Fibroblast of lung (primary cell): ENCODE data around the gene STK32C.

Experiments
- CTCF ChIP-seq, 2 donors: IDR thresholded peaks in 1 of 2; conservative IDR thresholded peaks in 1 of 2; 1 replicate in 1 of 2; 2 replicates in 1 of 2; pipeline ENCODE4 v1.5.1; 2011 to 2012; ENCODE audit warnings: low read length in 2 of 2, control low read depth in 1 of 2, inconsistent platforms in 1 of 2, low read depth in 1 of 2, mild to moderate bottlenecking in 1 of 2
- EZH2 ChIP-seq: IDR thresholded peaks from 2 replicates; pipeline ENCODE4 v1.5.1; 2012; ENCODE audit warnings: low read length, control low read depth, mild to moderate bottlenecking; ENCODE audit errors: missing control alignments

DNA sequence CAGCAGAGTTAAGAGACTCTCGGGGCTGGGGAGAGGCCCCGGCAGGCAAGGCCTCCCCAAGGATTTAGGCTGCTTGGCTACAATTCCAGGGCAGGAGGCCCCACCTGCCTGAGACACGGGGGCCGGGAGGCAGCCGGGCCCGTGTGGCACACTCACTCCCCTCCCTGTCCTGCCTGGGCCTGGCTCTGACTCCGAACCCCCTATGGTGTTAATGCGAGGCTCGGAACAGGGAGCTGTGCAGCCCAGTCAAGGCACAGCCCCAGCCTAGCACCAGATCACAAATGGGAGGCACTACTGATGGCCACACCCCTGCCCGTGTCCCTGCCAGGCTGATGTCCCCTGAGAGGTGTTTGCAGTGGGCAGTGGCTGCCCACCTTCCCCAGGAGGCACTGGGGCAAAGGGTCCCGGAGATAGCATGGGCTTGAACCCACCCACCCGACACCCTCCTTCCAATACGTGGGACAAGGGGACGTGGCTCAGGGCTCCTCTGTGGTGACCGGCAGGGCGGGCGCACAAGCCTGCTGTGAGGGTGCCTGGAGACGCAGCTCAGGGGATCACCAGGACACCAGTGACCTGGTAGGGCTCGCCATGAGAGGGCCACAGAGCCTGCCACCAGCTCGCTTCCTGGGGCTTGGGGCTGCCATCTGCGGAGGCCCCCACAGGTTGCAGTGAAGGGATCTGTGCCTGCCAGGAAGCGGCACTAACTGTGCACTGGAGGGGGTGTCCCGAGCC, 84.0 kb downstream of the STK32C start:
- TF ChIP-seq EZH2 (no peak), CTCF (conservative IDR thresholded peaks at IDR 0.05 in 1 of 2, IDR thresholded peaks at IDR 0.05 in 1 of 2; ENCODE audit: low read depth in 1 of 2, low read length in 2 of 2) (no peak)
